22Rv1 (cell line): ENCODE measurements around the gene SALL4.
"Not testable (repeated sequence)": the region's sequence is repeated elsewhere in the genome, so short reads cannot be mapped to it uniquely, and the experiment has no call there.

Source experiments
- H3K27ac ChIP-seq: fragments of 450-650 bp; 2 replicates; pipeline ENCODE4 v1.5.1; 2017
- ZFX ChIP-seq: fragments of 450-650 bp; IDR thresholded peaks from 2 replicates; pipeline ENCODE4 v1.6.1; 2017; ENCODE audit warnings: antibody characterized with exemption, borderline replicate concordance
- TF ChIP-seq, protein P1 (sequence below): fragments of 450-650 bp; IDR thresholded peaks from 2 replicates; pipeline ENCODE4 v1.5.1; 2017; ENCODE audit warnings: mild to moderate bottlenecking

The SALL4 gene

DNA sequence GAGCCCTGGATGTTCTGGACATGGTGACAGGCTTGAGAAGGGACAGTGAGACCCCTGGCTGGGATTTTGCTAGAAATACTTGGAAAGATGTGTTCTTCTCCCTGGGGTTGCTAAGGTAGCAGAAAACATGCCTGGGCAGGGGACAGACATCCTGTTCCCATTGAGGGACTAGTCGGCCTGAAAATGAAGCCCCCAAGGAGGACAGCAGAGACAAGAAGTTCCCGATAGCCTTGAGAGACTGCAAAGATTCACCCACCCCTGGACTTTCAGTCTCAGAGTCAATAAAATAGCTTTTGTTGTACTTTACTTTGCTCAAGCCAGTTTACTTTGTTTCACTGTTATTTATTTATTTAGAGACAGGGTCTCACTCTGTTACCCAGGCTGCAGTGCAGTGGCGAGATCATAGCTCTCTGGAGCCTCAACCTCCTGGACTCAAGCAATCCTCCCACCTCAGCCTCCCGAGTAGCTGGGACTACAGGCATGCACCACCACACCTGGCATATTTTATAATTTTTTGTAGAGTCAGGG is 62.5 kb downstream of the SALL4 start:
- TF ChIP-seq ZFX, result no peak
- H3K27ac ChIP-seq, result no peak overlapping the region

DNA sequence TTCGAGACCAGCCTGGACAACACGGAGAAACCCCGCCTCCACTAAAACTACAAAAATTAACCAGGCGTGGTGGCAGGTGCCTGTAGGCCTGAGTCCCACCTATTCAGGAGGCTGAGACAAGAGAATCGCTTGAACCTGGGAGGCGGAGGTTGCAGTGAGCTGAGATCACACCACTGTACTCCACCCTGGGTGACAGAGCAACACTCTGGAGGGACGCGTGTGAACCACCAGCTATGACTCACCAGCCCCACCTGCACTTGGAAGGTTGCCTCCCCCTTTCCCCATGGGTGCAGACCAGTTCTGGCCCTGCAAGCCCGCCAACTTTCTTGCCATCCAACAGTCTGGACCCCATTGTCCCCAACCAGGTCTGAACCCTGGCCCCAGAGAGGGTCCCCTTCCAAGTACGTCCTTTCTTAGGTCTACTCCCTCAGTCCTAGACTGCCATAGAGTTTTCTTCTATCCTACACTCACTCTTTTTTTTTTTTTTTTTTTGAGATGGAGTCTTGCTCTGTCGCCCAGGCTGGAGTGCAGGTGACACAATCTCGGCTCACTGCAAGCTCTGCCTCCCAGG is 63.4 kb downstream of the SALL4 start:
- TF ChIP-seq, protein P1, sequence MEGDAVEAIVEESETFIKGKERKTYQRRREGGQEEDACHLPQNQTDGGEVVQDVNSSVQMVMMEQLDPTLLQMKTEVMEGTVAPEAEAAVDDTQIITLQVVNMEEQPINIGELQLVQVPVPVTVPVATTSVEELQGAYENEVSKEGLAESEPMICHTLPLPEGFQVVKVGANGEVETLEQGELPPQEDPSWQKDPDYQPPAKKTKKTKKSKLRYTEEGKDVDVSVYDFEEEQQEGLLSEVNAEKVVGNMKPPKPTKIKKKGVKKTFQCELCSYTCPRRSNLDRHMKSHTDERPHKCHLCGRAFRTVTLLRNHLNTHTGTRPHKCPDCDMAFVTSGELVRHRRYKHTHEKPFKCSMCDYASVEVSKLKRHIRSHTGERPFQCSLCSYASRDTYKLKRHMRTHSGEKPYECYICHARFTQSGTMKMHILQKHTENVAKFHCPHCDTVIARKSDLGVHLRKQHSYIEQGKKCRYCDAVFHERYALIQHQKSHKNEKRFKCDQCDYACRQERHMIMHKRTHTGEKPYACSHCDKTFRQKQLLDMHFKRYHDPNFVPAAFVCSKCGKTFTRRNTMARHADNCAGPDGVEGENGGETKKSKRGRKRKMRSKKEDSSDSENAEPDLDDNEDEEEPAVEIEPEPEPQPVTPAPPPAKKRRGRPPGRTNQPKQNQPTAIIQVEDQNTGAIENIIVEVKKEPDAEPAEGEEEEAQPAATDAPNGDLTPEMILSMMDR, result no peak
- no peak for TF ChIP-seq ZFX
- H3K27ac ChIP-seq, result no peak overlapping the region

DNA sequence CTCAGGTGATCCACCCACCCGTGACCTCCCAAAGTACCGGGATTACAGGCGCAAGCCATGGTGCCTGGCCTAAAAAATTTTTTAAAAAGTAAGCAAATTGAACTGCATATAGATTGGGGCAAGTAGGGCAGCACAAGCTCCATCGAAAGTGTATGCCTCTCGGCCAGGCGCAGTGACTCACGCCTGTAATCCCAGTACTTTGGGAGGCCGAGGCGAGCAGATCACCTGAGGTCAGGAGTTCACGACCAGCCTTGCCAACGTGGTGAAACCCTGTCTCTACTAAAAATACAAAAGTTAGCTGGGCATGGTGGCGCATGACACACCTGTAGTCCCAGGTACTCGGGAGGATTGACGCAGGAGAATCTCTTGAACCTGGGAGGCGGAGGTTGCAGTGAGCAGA is 64.1 kb downstream of the SALL4 start:
- not testable (repeated sequence) for H3K27ac ChIP-seq

DNA sequence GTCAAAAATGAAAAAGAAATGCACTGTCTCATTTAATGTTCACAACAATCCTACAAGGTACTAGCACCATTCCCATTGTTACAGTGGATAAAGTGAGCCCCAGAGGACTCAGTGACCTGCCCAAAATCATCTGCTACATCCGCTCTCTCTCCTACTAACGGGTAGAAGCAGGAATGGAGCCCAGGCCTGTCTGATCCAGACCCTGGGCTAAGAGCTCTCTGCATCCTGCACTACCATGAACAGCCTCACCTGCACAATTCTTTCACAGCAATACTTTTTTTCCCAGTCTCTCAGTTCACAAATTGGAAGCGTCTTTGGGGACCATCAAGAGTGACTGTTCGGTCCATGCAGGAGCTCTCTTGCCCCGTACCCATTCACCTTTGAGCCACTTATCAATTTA is 65.4 kb downstream of the SALL4 start:
- H3K27ac ChIP-seq, result no peak overlapping the region
- no peak for TF ChIP-seq ZFX
- TF ChIP-seq, protein P1, result no peak

DNA sequence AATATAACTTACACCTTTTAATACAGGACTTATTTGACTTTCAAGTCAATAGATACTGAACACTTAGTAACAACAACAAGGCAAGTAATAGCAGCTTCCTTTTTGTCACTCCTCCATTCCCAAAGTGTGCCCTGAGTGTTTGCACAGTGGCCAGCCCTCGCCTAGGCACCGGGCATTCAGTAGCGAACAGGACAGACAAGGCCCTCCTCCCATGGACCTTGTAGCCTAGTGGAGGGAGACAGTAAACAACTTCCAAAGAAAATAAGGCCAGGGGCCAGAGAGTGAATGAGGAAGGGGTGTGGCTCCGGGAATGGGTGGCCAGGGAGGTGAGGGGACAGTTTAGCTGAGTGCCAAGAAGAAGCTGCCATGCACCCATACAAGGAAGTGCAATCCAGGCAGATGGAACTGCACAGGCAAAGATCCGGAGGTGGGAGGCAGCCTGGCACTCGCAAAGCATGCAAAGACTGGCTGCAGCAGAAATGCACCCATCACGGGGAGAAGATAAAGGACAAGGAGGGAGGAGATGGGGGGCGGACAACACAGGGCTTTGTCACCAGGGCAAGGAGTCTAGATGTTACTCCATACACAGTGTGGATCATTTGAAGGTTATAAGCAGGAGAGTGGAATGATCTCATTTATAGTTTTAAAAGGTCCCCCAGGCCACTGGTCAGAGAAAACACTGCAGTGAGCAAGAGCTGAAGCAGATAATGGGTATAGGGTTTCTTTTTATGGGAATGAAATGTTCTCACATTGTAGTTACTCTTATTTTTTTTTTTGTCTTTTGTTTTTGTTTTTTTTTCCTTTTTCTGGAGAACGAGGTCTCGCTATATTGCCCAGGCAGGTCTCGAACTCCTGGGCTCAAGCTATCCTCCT is 66.4 kb downstream of the SALL4 start:
- H3K27ac ChIP-seq, result no peak overlapping the region
- TF ChIP-seq ZFX, result no peak

DNA sequence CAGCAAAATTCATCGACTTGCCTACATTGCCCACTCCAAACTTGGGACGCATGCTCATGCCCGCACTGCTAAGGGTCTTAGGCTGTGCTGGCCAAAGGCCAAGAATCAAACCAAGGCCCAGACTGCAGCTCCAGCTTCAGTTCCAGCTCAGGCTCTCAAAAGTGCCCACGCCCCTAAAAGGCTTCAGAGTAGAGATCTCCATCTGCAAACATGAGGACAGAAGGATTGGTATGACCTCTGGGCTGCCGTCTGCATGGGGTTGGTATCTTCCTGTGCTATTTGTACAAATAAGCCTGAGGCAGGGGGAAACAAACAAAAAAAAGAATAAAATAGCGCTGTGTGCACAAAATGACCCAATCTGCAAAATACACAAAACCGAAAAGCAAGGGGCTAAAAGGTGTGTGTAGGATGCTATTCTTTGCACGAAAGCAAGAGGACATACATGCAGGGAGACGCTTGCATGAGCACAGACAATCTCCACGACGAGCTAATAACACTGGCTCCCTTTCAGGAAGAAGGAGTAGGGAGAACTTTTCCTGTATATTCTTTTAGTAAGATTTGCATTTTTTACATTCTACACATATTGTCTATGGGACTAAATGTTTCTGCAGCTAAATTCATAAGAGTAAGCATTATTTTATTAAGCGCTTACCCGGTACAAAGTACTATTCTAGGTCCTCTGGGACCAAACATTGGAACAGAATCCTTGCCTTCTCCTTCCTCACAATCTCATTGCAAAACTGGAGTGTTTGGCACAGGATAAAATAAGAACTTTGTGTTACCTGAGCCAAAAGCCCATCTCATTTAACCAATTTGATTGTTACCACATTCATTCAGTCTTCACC is 67.2 kb downstream of the SALL4 start:
- no peak overlapping the region for H3K27ac ChIP-seq
- TF ChIP-seq ZFX, result no peak
- TF ChIP-seq, protein P1, result no peak

DNA sequence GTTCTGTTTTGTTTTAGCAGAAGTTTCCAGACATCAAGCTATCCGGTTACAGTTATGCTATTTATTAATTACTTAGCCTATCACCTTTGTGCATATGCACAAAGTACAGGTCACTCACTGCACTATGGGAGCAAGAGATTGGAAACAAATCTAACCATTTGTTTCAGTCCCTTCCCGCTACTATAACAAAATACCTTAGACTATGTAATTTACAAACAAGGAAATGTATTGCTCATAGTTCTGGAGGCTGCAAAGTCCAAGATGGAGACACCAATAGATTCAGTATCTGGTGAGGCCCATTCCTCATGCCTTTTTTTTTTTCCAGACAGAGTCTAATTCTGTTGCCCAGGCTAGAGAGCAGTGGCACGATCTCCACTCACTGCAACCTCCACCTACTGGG is 69.3 kb downstream of the SALL4 start:
- no peak for TF ChIP-seq ZFX
- TF ChIP-seq, protein P1, result no peak
- H3K27ac ChIP-seq, result no peak overlapping the region
